Prostate gland (tissue), 2 donors: Measurements from ENCODE around the gene MAN2B2.

Source experiments
- CTCF ChIP-seq, 4 experiments: fragments of 200-600 bp in 2 of 4; fragments of 450-650 bp in 2 of 4; sonication (generic) in 2 of 4; IDR thresholded peaks; 1 replicate in 3 of 4; 2 replicates in 1 of 4; pipeline ENCODE4 v1.5.1; 2016 to 2019; ENCODE audit warnings: antibody characterized with exemption in 4 of 4, mild to moderate bottlenecking in 2 of 4, moderate library complexity in 2 of 4
- POLR2A ChIP-seq: fragments of 450-650 bp; IDR thresholded peaks from one replicate; pipeline ENCODE4 v1.6.1; 2016; ENCODE audit warnings: antibody characterized with exemption, mild to moderate bottlenecking

- TF ChIP-seq POLR2A = no peak
- no peak for TF ChIP-seq CTCF (IDR thresholded peaks at IDR 0.05)
Measured at GRCh38 chr4:6619466-6620255, 44.7 kb downstream of the MAN2B2 start.
